Endodermal cell (in vitro differentiated cells): ENCODE data around the gene MSLN. TPM values are rescaled to one million over a fixed set of nuclear protein-coding genes. Genes with fewer than 3 reads are reported as not detected.

Experiments
- DNase-seq: peaks from one replicate; pipeline ENCODE4 v3.0.0-alpha.2; 2017
- H3K27ac ChIP-seq: 2 replicates; pipeline ENCODE4 v1.5.1; 2013; ENCODE audit warnings: mild to moderate bottlenecking, low read depth, low read length, moderate library complexity
- H3K27me3 ChIP-seq: 2 replicates; pipeline ENCODE4 v1.6.1; 2013; ENCODE audit warnings: mild to moderate bottlenecking, low read length, moderate library complexity; ENCODE audit not compliant: insufficient read depth, control insufficient read depth, poor library complexity, severe bottlenecking
- H3K36me3 ChIP-seq: 2 replicates; pipeline ENCODE4 v1.7.0; 2013; ENCODE audit warnings: mild to moderate bottlenecking, low read length, moderate library complexity; ENCODE audit not compliant: control insufficient read depth, insufficient read depth
- H3K4me1 ChIP-seq: one replicate; pipeline ENCODE4 v1.7.0; 2013; ENCODE audit warnings: low read length; ENCODE audit not compliant: control insufficient read depth, insufficient read depth
- H3K4me3 ChIP-seq: 2 replicates; pipeline ENCODE4 v1.5.1; 2013; ENCODE audit warnings: mild to moderate bottlenecking, low read length, moderate library complexity
- H3K9ac ChIP-seq: 2 replicates; pipeline ENCODE4 v1.6.1; 2013; ENCODE audit warnings: mild to moderate bottlenecking, low read length, moderate library complexity; ENCODE audit not compliant: poor library complexity, severe bottlenecking; ENCODE audit errors: extremely low read depth
- H3K9me3 ChIP-seq: 2 replicates; pipeline ENCODE4 v1.6.1; 2013; ENCODE audit warnings: mild to moderate bottlenecking, low read length, moderate library complexity; ENCODE audit not compliant: control insufficient read depth
- H3K27ac Mint-ChIP-seq: 2 replicates; pipeline ENCODE4 v1.8.0; 2020; ENCODE audit warnings: mixed read lengths
- H3K27me3 Mint-ChIP-seq: 2 replicates; pipeline ENCODE4 v1.8.0; 2021; ENCODE audit warnings: mild to moderate bottlenecking, mixed read lengths; ENCODE audit not compliant: insufficient read depth
- H3K36me3 Mint-ChIP-seq: 2 replicates; pipeline ENCODE4 v1.8.0; 2020; ENCODE audit warnings: low read depth, mixed read lengths
- H3K4me1 Mint-ChIP-seq: 2 replicates; pipeline ENCODE4 v1.8.0; 2020; ENCODE audit warnings: mixed read lengths
- H3K4me3 Mint-ChIP-seq: 2 replicates; pipeline ENCODE4 v1.8.0; 2020; ENCODE audit warnings: mild to moderate bottlenecking, moderate library complexity, mixed read lengths
- H3K9me3 Mint-ChIP-seq: 2 replicates; pipeline ENCODE4 v1.8.0; 2020; ENCODE audit warnings: mild to moderate bottlenecking, mixed read lengths
- CTCF ChIP-seq: fragments of 200-600 bp; sonication (generic); conservative IDR thresholded peaks from 2 replicates; pipeline ENCODE4 v1.5.0; 2021; ENCODE audit warnings: antibody characterized with exemption, mild to moderate bottlenecking
- WGBS, 2 experiments: methylation state at CpG; one replicate each; pipeline versions ENCODE4 v1.1.5 to v1.1.7; 2013; ENCODE audit warnings: missing lambda C conversion rate in 2 of 2, mixed read lengths in 1 of 2; ENCODE audit not compliant: insufficient coverage in 1 of 2, insufficient read length in 1 of 2; 5-methylcytosine and 5-hydroxymethylcytosine counted together
- total RNA-seq, 2 donors: library from RNA; stranded (reverse); fragmentation: NEBNext Ultra II Directional in 1 of 2; extraction: Animal tissue kit (Norgen Biotek cat#: 25700) in 1 of 2; gene quantifications; 2 replicates in 1 of 2; 3 replicates in 1 of 2; pipeline ENCODE4 v1.2.1, GENCODE V29; 2021

MSLN gene
- total RNA-seq, 2 donors from 2014 or later, result 0.42 to 0.86 TPM

DNA sequence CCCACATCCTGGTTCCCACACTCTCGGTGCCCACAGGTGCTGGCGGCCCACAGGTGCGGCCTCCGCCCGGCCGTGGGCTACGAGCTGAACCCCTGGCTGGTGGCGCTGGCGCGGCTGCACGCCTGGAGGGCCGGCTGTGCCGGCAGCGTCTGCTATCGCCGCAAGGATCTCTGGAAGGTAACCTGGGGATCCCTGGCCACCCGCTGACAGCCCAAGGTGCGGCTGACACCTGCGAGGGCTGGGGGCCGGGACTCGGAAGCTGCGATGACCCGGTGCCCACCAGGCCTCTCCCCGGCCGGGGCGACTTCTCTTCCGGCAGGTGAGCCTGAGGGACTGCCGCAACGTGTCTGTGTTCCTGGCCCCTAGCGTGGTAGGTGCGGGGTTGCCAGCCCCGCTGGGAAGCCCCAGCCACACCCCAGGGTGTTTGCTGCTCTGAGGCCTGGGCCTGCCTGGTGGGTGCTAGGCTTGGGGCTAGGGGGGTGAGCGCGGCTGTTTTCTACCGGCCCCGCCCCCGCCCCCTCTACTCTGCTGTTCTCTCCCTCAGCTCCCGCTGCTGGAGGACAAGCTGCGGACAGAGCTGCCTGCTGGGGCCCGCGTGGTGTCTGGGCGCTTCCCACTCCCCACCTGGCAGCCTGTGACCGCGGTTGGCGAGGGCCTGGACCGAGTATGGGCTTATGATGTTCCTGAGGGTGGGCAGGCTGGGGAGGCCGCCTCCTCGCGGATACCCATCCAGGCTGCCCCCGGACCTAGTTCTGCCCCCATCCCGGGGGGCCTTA, 38.6 kb upstream of the MSLN start:
- Mint-ChIP-seq H3K36me3 (no peaks in the 10 kb centered on the region), H3K27ac (no peak overlapping the region), H3K4me1 (peaks cover 3% of the 10 kb centered on the region), H3K9me3 (no peaks in the 10 kb centered on the region), H3K27me3 (peaks cover 15% of the 10 kb centered on the region), H3K4me3 (no peak overlapping the region)
- Histone ChIP-seq H3K4me3 (peak overlapping the region; percentile 53), H3K9ac (no peak overlapping the region), H3K9me3 (no peaks in the 10 kb centered on the region), H3K36me3 (no peaks in the 10 kb centered on the region), H3K27ac (no peak overlapping the region), H3K4me1 (peaks cover 4% of the 10 kb centered on the region), H3K27me3 (peaks cover 12% of the 10 kb centered on the region)
- no peak for DNase-seq
- TF ChIP-seq CTCF, result no peak
- 92 to 95% methylated on average over 39 to 51 of the region's 51 CpGs for WGBS, 2 experiments

DNA sequence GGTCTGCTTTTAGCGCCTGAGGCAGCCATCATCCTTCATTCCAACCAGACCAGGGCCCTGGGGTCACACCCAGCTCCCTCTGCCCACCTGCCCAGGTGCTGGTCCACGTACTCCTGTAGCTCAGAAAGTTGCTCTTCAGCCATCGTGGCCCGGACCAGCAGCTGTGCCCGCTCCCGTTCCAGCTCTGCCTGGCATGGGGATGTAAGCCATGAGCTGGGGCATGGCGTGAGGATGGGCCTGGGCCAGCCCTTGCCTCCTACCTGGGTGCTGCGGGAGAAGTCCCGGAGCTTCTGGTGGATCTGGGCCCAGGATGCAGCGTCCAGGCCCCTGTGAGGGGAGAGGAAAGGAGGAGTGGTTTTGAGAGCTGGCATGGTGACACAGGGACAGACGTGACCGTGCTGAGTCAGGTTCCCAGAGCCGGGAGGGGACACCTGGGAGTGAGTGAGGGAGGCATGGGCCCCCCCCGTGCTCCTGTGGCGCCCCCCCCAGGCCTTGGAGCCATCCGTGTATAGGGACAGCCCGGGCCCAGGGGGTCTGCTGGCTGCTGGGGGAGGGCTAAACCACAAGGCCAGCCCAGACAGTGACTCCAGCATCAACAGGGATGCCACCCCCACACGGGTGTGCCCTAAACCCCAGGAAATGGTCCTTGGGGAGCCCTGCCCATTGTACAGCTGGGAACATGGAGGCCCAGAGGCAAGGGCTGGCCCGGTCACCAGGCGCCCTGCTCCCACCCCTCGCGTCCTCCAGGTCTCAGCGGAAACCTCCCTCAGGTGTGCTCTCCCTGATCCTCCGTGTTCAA, 37.5 kb upstream of the MSLN start:
- WGBS, 2 experiments, result 91 to 97% methylated on average over 6 to 24 of the region's 24 CpGs
- peaks cover 7% of the 10 kb centered on the region for H3K4me1 ChIP-seq

GRCh38 chr16:723695-724094, 36.8 kb upstream of the MSLN start:
- DNase-seq, result no peak
- Histone ChIP-seq H3K27ac (no peak overlapping the region), H3K4me3 (no peak overlapping the region), H3K27me3 (peaks cover 19% of the 10 kb centered on the region), H3K9me3 (no peaks in the 10 kb centered on the region), H3K36me3 (no peaks in the 10 kb centered on the region), H3K9ac (no peak overlapping the region), H3K4me1 (peaks cover 7% of the 10 kb centered on the region)
- H3K4me1 Mint-ChIP-seq, result peaks cover 3% of the 10 kb centered on the region
- WGBS, 2 experiments, result 92 to 100% methylated on average over 2 to 9 of the region's 9 CpGs
- TF ChIP-seq CTCF, result no peak
- H3K9me3 Mint-ChIP-seq, result no peaks in the 10 kb centered on the region
- H3K36me3 Mint-ChIP-seq, result no peaks in the 10 kb centered on the region
- no peak overlapping the region for H3K27ac Mint-ChIP-seq
- peaks cover 15% of the 10 kb centered on the region for H3K27me3 Mint-ChIP-seq
- H3K4me3 Mint-ChIP-seq, result no peak overlapping the region

More for the DNA sequence above, 37.5 kb upstream of the MSLN start:
- Histone ChIP-seq H3K9me3 (no peaks in the 10 kb centered on the region), H3K4me3 (no peak overlapping the region), H3K27ac (no peak overlapping the region), H3K36me3 (no peaks in the 10 kb centered on the region), H3K9ac (no peak overlapping the region), H3K27me3 (peaks cover 19% of the 10 kb centered on the region)
- H3K9me3 Mint-ChIP-seq, result no peaks in the 10 kb centered on the region
- no peak overlapping the region for H3K4me3 Mint-ChIP-seq
- no peak for DNase-seq
- H3K36me3 Mint-ChIP-seq, result no peaks in the 10 kb centered on the region
- peaks cover 15% of the 10 kb centered on the region for H3K27me3 Mint-ChIP-seq
- no peak for TF ChIP-seq CTCF
- H3K4me1 Mint-ChIP-seq, result peaks cover 3% of the 10 kb centered on the region
- H3K27ac Mint-ChIP-seq, result no peak overlapping the region
